ENCODE data around the gene FOXO1.

The FOXO1 gene

GRCh38 chr13:40578055-40578454 is 88.4 kb downstream of the FOXO1 start:
- Histone ChIP-seq H3K27me3 (ENCODE audit: insufficient read depth, low read length, poor library complexity, severe bottlenecking) (no peaks in the 10 kb centered on the region), H3K9me3 (ENCODE audit: insufficient read depth, low read depth, low read length) (peaks cover 1% of the 10 kb centered on the region; the same call in 1 of the 2 replicates), H3K9ac (ENCODE audit: low read depth, low read length, poor library complexity, severe bottlenecking) (no peak overlapping the region), H3K36me3 (ENCODE audit: insufficient read depth, low read length) (no peaks in the 10 kb centered on the region), H3K79me2 (ENCODE audit: insufficient read depth, low read length) (peaks cover 8% of the 10 kb centered on the region; the same call in 1 of the 2 replicates), H4K20me1 (ENCODE audit: insufficient read depth, low read length, poor library complexity, severe bottlenecking) (no peaks in the 10 kb centered on the region), H3K4me1 (ENCODE audit: insufficient read depth, low read length, poor library complexity, severe bottlenecking) (peaks cover 39% of the 10 kb centered on the region), H3K9me2 (replicated peaks; ENCODE audit: low read depth, low read length) (no peaks in the 10 kb centered on the region), H3K4me2 (ENCODE audit: low read depth, low read length, poor library complexity, severe bottlenecking) (no peak overlapping the region), H3K4me3 (ENCODE audit: low read length, poor library complexity, severe bottlenecking) (no peak overlapping the region), H2AFZ (ENCODE audit: low read length) (no peak overlapping the region), H3F3A (ENCODE audit: low read depth) (no peaks in the 10 kb centered on the region)
- no peak for TF ChIP-seq EZH2phosphoT487 (IDR thresholded peaks at IDR 0.05; ENCODE audit: borderline replicate concordance)
- TF ChIP-seq CTCF (conservative IDR thresholded peaks at IDR 0.05; ENCODE audit: low read length) = no peak

GRCh38 chr13:40576369-40576768 is 90.1 kb downstream of the FOXO1 start:
- no peaks in the 10 kb centered on the region for H3K9me3 ChIP-seq (ENCODE audit: insufficient read depth, low read depth, low read length)
- no peaks in the 10 kb centered on the region for H3F3A ChIP-seq (ENCODE audit: low read depth)
- TF ChIP-seq CTCF (conservative IDR thresholded peaks at IDR 0.05; ENCODE audit: low read length) (no peak), EZH2phosphoT487 (IDR thresholded peaks at IDR 0.05; ENCODE audit: borderline replicate concordance) (no peak)
- peaks cover 34% of the 10 kb centered on the region for H3K4me1 ChIP-seq (ENCODE audit: insufficient read depth, low read length, poor library complexity, severe bottlenecking)
- peaks cover 8% of the 10 kb centered on the region; the same call in 1 of the 2 replicates for H3K79me2 ChIP-seq (ENCODE audit: insufficient read depth, low read length)
- H4K20me1 ChIP-seq (ENCODE audit: insufficient read depth, low read length, poor library complexity, severe bottlenecking) = no peaks in the 10 kb centered on the region
- H3K9ac ChIP-seq (ENCODE audit: low read depth, low read length, poor library complexity, severe bottlenecking) = no peak overlapping the region
- H3K27me3 ChIP-seq (ENCODE audit: insufficient read depth, low read length, poor library complexity, severe bottlenecking) = no peaks in the 10 kb centered on the region
- no peaks in the 10 kb centered on the region for H3K9me2 ChIP-seq (replicated peaks; ENCODE audit: low read depth, low read length)
- H3K36me3 ChIP-seq (ENCODE audit: insufficient read depth, low read length) = no peaks in the 10 kb centered on the region
- H3K4me3 ChIP-seq (ENCODE audit: low read length, poor library complexity, severe bottlenecking) = no peak overlapping the region
- no peak overlapping the region for H2AFZ ChIP-seq (ENCODE audit: low read length)
- H3K4me2 ChIP-seq (ENCODE audit: low read depth, low read length, poor library complexity, severe bottlenecking) = peak overlapping the region; percentile 25

GRCh38 chr13:40572961-40573360 is 93.5 kb downstream of the FOXO1 start:
- Histone ChIP-seq H3K4me1 (ENCODE audit: insufficient read depth, low read length, poor library complexity, severe bottlenecking) (peaks cover 24% of the 10 kb centered on the region), H3F3A (ENCODE audit: low read depth) (no peaks in the 10 kb centered on the region), H2AFZ (ENCODE audit: low read length) (no peak overlapping the region), H3K9me3 (ENCODE audit: insufficient read depth, low read depth, low read length) (no peaks in the 10 kb centered on the region), H3K4me2 (ENCODE audit: low read depth, low read length, poor library complexity, severe bottlenecking) (no peak overlapping the region), H3K27me3 (ENCODE audit: insufficient read depth, low read length, poor library complexity, severe bottlenecking) (no peaks in the 10 kb centered on the region), H3K9me2 (replicated peaks; ENCODE audit: low read depth, low read length) (no peaks in the 10 kb centered on the region), H3K9ac (ENCODE audit: low read depth, low read length, poor library complexity, severe bottlenecking) (no peak overlapping the region), H3K36me3 (ENCODE audit: insufficient read depth, low read length) (no peaks in the 10 kb centered on the region), H3K4me3 (ENCODE audit: low read length, poor library complexity, severe bottlenecking) (no peak overlapping the region), H3K79me2 (ENCODE audit: insufficient read depth, low read length) (peaks cover 5% of the 10 kb centered on the region; the same call in 1 of the 2 replicates), H4K20me1 (ENCODE audit: insufficient read depth, low read length, poor library complexity, severe bottlenecking) (peaks cover 3% of the 10 kb centered on the region)
- TF ChIP-seq CTCF (conservative IDR thresholded peaks at IDR 0.05; ENCODE audit: low read length) (no peak), EZH2phosphoT487 (IDR thresholded peaks at IDR 0.05; ENCODE audit: borderline replicate concordance) (no peak)
